Endothelial cell of umbilical vein (primary cell): ENCODE measurements around the gene CDK2. TPM values are rescaled to one million over a fixed set of nuclear protein-coding genes. Genes with fewer than 3 reads are reported as not detected.
"Not testable (repeated sequence)": the region's sequence is repeated elsewhere in the genome, so short reads cannot be mapped to it uniquely, and the experiment has no call there.

ENCODE experiments used
- BruUV-seq: library from RNA; stranded (reverse); fragments of 400-500 nt; replicated peaks from 2 replicates; lab custom pipeline; 2021; lab: Mats Ljungman, UMichigan
- CTCF ChIA-PET: fragments of 300-600, 350-600 bp; sonication (Branson Sonifier 250); formaldehyde crosslinking; loops from one replicate; lab custom pipeline; 2021; ENCODE audit warnings: antibody characterized with exemption, inconsistent platforms; lab: Charles Lee
- POLR2A ChIA-PET: fragments of 300-600, 350-600 bp; sonication (Branson Sonifier 250); formaldehyde crosslinking; loops from one replicate; lab custom pipeline; 2021; ENCODE audit warnings: antibody characterized with exemption, inconsistent platforms; lab: Charles Lee
- DNase-seq: peaks from one replicate; pipeline ENCODE4 v3.0.0-alpha.2; 2011; ENCODE audit warnings: low read depth, low spot score
- FAIRE-seq: peaks from 2 replicates; lab custom pipeline; 2011; peaks lifted over from hg19 to GRCh38; lab: Jason Lieb, UNC
- H2AFZ ChIP-seq: 2 replicates; pipeline ENCODE4 v1.6.0; 2012; ENCODE audit warnings: low read depth, low read length, control low read depth, inconsistent platforms
- H3K27ac ChIP-seq: 2 replicates; pipeline ENCODE4 v1.5.1; 2011; ENCODE audit warnings: low read depth, mild to moderate bottlenecking, control low read depth, low read length, moderate library complexity; ENCODE audit not compliant: insufficient read depth
- H3K27me3 ChIP-seq, 2 experiments: 2 replicates each; pipeline versions ENCODE4 v1.6.0 to v1.6.1; 2011; ENCODE audit warnings: low read length in 2 of 2, mixed read lengths in 1 of 2; ENCODE audit not compliant: control insufficient read depth in 2 of 2, insufficient read depth in 2 of 2
- H3K36me3 ChIP-seq, 2 experiments: 2 replicates in 1 of 2; 3 replicates in 1 of 2; pipeline ENCODE4 v1.5.1; 2011; ENCODE audit warnings: low read length in 2 of 2, mild to moderate bottlenecking in 1 of 2, moderate library complexity in 1 of 2; ENCODE audit not compliant: control insufficient read depth in 2 of 2, insufficient read depth in 2 of 2; ENCODE audit errors: extremely low read depth in 1 of 2
- H3K4me1 ChIP-seq: 3 replicates; pipeline ENCODE4 v1.5.1; 2011; ENCODE audit warnings: mild to moderate bottlenecking, low read length; ENCODE audit not compliant: control insufficient read depth, insufficient read depth; ENCODE audit errors: extremely low read depth
- H3K4me2 ChIP-seq: 2 replicates; pipeline ENCODE4 v1.6.1; 2011; ENCODE audit warnings: low read length, control low read depth, mixed read lengths; ENCODE audit not compliant: insufficient read depth
- H3K4me3 ChIP-seq, 3 experiments: fragments of 200-600 bp in 1 of 3; sonication (generic), shearing (Covaris generic) in 1 of 3; replicated peaks in 1 of 3; 2 replicates each; pipeline ENCODE4 v1.5.1; 2011 to 2016; ENCODE audit warnings: control low read depth in 3 of 3, low read length in 3 of 3, mild to moderate bottlenecking in 2 of 3, inconsistent platforms in 1 of 3, low read depth in 1 of 3, moderate library complexity in 1 of 3; ENCODE audit not compliant: insufficient read depth in 1 of 3
- H3K79me2 ChIP-seq: 2 replicates; pipeline ENCODE4 v1.6.0; 2012; ENCODE audit warnings: low read length, inconsistent platforms; ENCODE audit not compliant: control insufficient read depth, insufficient read depth
- H3K9ac ChIP-seq: replicated peaks from 2 replicates; pipeline ENCODE3; 2011; ENCODE audit warnings: low read length, control low read depth; ENCODE audit not compliant: insufficient read depth; ENCODE audit errors: extremely low read depth
- H3K9me1 ChIP-seq: replicated peaks from 3 replicates; pipeline ENCODE4 v1.6.0; 2011; ENCODE audit warnings: mild to moderate bottlenecking, low read length; ENCODE audit not compliant: control insufficient read depth, insufficient read depth; ENCODE audit errors: extremely low read depth
- H3K9me3 ChIP-seq: replicated peaks from 2 replicates; pipeline ENCODE4 v1.5.1; 2012; ENCODE audit warnings: low read length, inconsistent platforms; ENCODE audit not compliant: control insufficient read depth, insufficient read depth
- H4K20me1 ChIP-seq: replicated peaks from 2 replicates; pipeline ENCODE3; 2011; ENCODE audit warnings: mild to moderate bottlenecking, low read length; ENCODE audit not compliant: control insufficient read depth, insufficient read depth; ENCODE audit errors: extremely low read depth
- EZH2 ChIP-seq: IDR thresholded peaks from 2 replicates; pipeline ENCODE4 v1.6.1; 2012; ENCODE audit warnings: borderline replicate concordance, low read depth, mild to moderate bottlenecking, moderate library complexity, low read length, inconsistent platforms; ENCODE audit not compliant: severe bottlenecking
- FOS ChIP-seq: IDR thresholded peaks from 2 replicates; pipeline ENCODE4 v1.6.1; 2011; ENCODE audit warnings: mild to moderate bottlenecking, low read length, moderate library complexity, borderline replicate concordance; ENCODE audit not compliant: insufficient read depth
- GATA2 ChIP-seq: IDR thresholded peaks from 2 replicates; pipeline ENCODE4 v1.7.0; 2011; ENCODE audit warnings: low read depth, mild to moderate bottlenecking, moderate library complexity, mixed read lengths, low read length; ENCODE audit not compliant: insufficient read length, insufficient read depth
- JUN ChIP-seq: IDR thresholded peaks from 2 replicates; pipeline ENCODE4 v1.6.1; 2011; ENCODE audit warnings: borderline replicate concordance, low read depth; ENCODE audit not compliant: insufficient read length, insufficient read depth
- MYC ChIP-seq: IDR thresholded peaks from one replicate; pipeline ENCODE4 v1.6.1; 2011; ENCODE audit warnings: mild to moderate bottlenecking, low read depth, low read length
- POLR2A ChIP-seq: IDR thresholded peaks from 2 replicates; pipeline ENCODE4 v1.6.1; 2012; ENCODE audit warnings: low read depth, mild to moderate bottlenecking, control low read depth, low read length
- POLR2AphosphoS5 ChIP-seq: IDR thresholded peaks from 2 replicates; pipeline ENCODE4 v1.6.1; 2012; ENCODE audit warnings: low read depth, mild to moderate bottlenecking, control low read depth, low read length, moderate library complexity; ENCODE audit not compliant: insufficient read depth
- dilution Hi-C: fragments of 300-500 bp; cut with MboI; formaldehyde crosslinking; loops from one replicate; pipeline ENCODE4 v1.15.0; 2019; ENCODE audit warnings: low sequenced_read_pairs; ENCODE audit not compliant: extremely low pct_ligation_motif_present
- intact Hi-C: fragments of 100-400 bp; cut with micrococcal nuclease; formaldehyde crosslinking; loops from one replicate; pipeline ENCODE4 v1.10.0; 2022
- polyA plus RNA-seq, 4 experiments: library from polyadenylated mRNA; depleted of rRNA in 3 of 4; stranded (reverse) in 3 of 4; unstranded in 1 of 4; fragments of >200 nt; gene quantifications; 2 replicates each; pipeline versions ENCODE4 v1.2.1 to v1.2.3, GENCODE V29; 2011 to 2012; ENCODE audit warnings: missing spikeins in 1 of 4
- total RNA-seq: library from RNA; stranded (reverse); gene quantifications from 2 replicates; pipeline ENCODE4 v1.2.3, GENCODE V29; 2021
- TF ChIP-seq, protein P1 (sequence below): IDR thresholded peaks from 2 replicates; pipeline ENCODE4 v1.6.1; 2011; ENCODE audit not compliant: insufficient read depth, insufficient read length
- TF ChIP-seq, protein P2 (sequence below), 2 donors: IDR thresholded peaks; 1 replicate in 1 of 2; 2 replicates in 1 of 2; pipeline ENCODE4 v1.5.1; 2011; ENCODE audit warnings: low read length in 2 of 2, mild to moderate bottlenecking in 2 of 2, moderate library complexity in 2 of 2, control low read depth in 1 of 2, inconsistent platforms in 1 of 2, low read depth in 1 of 2; ENCODE audit not compliant: insufficient read depth in 1 of 2; ENCODE audit errors: extremely low read depth in 1 of 2

The CDK2 gene
- total and polyA plus RNA-seq, 2 donors (not counting 3 experiments of a cell fraction or from before 2014, with no cell fraction given): 46.7 to 69.8 TPM

DNA sequence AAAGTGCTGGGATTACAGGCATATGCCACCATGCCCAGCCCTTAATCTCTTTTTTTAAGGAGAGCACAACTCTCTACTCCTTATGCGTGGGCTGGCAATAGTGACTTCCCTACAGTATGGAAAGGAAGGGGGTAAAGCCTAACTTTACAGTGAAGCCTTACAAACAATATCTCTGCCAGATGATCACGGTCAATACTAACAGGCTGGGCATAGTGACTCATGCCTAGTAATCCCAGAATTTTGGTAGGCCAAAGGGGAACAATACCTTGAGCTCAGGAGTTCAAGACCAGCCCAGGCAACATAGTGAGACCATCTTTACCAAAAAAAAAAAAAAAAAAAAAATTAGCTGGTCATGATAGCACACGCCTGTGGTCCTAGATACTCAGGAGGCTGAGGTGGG is 44.5 kb upstream of the CDK2 start:
- DNase-seq: no peak
- Histone ChIP-seq H3K36me3 (no peaks in the 10 kb centered on the region), H3K4me1 (peaks cover 9% of the 10 kb centered on the region), H3K27ac (no peak overlapping the region), H2AFZ (no peak overlapping the region), H3K9me3 (no peaks in the 10 kb centered on the region), H3K79me2 (peaks cover 41% of the 10 kb centered on the region), H4K20me1 (no peaks in the 10 kb centered on the region), H3K27me3 (no peaks in the 10 kb centered on the region), H3K4me2 (no peak overlapping the region), H3K4me3 (no peak overlapping the region), H3K9ac (no peak overlapping the region), H3K9me1 (no peaks in the 10 kb centered on the region)
- intact Hi-C loops: no loop called here
- dilution Hi-C loops: no loop called here
- ChIA-PET POLR2A (no interaction called here), CTCF (interaction anchor here (0.6 to 1.4 kb wide), 4 partner anchors 11 to 97 kb away, joined by 3 to 4 read pairs (median 3); no protein-coding TSS in a partner anchor)
- no peak for FAIRE-seq
- BruUV-seq: no TSS peak
- TF ChIP-seq JUN: no peak
- TF ChIP-seq GATA2: no peak
- TF ChIP-seq EZH2: no peak
- no peak for TF ChIP-seq MYC
- TF ChIP-seq, protein P1, sequence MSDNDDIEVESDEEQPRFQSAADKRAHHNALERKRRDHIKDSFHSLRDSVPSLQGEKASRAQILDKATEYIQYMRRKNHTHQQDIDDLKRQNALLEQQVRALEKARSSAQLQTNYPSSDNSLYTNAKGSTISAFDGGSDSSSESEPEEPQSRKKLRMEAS: no peak
- no peak for TF ChIP-seq POLR2A
- TF ChIP-seq FOS: no peak
- TF ChIP-seq, protein P2, sequence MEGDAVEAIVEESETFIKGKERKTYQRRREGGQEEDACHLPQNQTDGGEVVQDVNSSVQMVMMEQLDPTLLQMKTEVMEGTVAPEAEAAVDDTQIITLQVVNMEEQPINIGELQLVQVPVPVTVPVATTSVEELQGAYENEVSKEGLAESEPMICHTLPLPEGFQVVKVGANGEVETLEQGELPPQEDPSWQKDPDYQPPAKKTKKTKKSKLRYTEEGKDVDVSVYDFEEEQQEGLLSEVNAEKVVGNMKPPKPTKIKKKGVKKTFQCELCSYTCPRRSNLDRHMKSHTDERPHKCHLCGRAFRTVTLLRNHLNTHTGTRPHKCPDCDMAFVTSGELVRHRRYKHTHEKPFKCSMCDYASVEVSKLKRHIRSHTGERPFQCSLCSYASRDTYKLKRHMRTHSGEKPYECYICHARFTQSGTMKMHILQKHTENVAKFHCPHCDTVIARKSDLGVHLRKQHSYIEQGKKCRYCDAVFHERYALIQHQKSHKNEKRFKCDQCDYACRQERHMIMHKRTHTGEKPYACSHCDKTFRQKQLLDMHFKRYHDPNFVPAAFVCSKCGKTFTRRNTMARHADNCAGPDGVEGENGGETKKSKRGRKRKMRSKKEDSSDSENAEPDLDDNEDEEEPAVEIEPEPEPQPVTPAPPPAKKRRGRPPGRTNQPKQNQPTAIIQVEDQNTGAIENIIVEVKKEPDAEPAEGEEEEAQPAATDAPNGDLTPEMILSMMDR (IDR thresholded peaks at IDR 0.05; ENCODE audit: extremely low read depth in 1 of 2, insufficient read depth in 1 of 2, low read depth in 1 of 2, low read length in 2 of 2): no peak
- TF ChIP-seq POLR2AphosphoS5: no peak

DNA sequence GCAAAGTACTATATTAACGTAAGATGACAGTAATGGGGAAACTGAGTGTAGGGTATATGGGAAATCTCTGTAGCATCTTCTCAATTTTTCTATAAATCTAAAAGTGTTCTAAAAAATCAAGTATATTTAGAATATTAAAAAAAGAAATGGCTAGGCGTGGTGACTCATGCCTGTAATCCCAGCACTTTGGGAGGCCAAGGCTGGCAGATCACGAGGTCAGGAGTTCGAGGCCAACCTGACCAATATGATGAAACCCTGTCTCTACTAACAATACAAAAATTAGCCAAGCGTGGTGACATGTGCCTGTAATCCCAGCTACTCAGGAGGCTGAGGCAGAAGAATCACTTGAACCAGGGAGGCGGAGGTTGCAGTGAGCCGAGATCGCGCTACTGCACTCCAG is 43.0 kb upstream of the CDK2 start:
- Histone ChIP-seq H3K79me2 (peaks cover 43% of the 10 kb centered on the region), H3K4me1 (peaks cover 13% of the 10 kb centered on the region)
- dilution Hi-C loops, H3K4me3 ChIP-seq, H3K4me2 ChIP-seq, H3K9me3 ChIP-seq, POLR2A ChIA-PET, H3K9me1 ChIP-seq, H3K27ac ChIP-seq, FAIRE-seq, H3K9ac ChIP-seq, H4K20me1 ChIP-seq, H3K27me3 ChIP-seq, CTCF ChIA-PET, H3K36me3 ChIP-seq, DNase-seq, H2AFZ ChIP-seq, intact Hi-C loops, BruUV-seq: not testable (repeated sequence)
